DND-41 (cell line): ENCODE data around the gene SDHAF3.

Experiments
- ATAC-seq: fragments of 200-7000 bp; cut with Tn5 transposase; 3 replicates; pipeline ENCODE4 v1.9.1; 2021; ENCODE audit warnings: low read depth; ENCODE audit not compliant: insufficient read depth
- DNase-seq: peaks from one replicate; pipeline ENCODE4 v3.0.0-alpha.2; 2020
- H2AFZ ChIP-seq: 2 replicates; pipeline ENCODE4 v1.6.0; 2012; ENCODE audit warnings: low read depth, low read length
- H3K27ac ChIP-seq: 2 replicates; pipeline ENCODE4 v1.5.1; 2012; ENCODE audit warnings: low read length, inconsistent platforms
- H3K27me3 ChIP-seq: fragments of 200-600 bp; sonication (generic); 2 replicates; pipeline ENCODE4 v1.6.0; 2012; ENCODE audit warnings: low read length, mild to moderate bottlenecking, inconsistent platforms; ENCODE audit not compliant: insufficient read depth, poor library complexity
- H3K36me3 ChIP-seq: 2 replicates; pipeline ENCODE4 v1.5.1; 2012; ENCODE audit warnings: low read length, inconsistent platforms; ENCODE audit not compliant: insufficient read depth
- H3K4me1 ChIP-seq: 2 replicates; pipeline ENCODE4 v1.5.1; 2012; ENCODE audit warnings: mild to moderate bottlenecking, low read length; ENCODE audit not compliant: insufficient read depth
- H3K4me2 ChIP-seq: 2 replicates; pipeline ENCODE4 v1.6.0; 2012; ENCODE audit warnings: mild to moderate bottlenecking, moderate library complexity, low read length, inconsistent platforms; ENCODE audit not compliant: insufficient read depth
- H3K4me3 ChIP-seq, 2 experiments: fragments of 200-600 bp in 1 of 2; shearing (Covaris generic) in 1 of 2; 2 replicates each; pipeline ENCODE4 v1.5.1; 2012 to 2016; ENCODE audit warnings: inconsistent platforms in 2 of 2, low read length in 2 of 2, mild to moderate bottlenecking in 2 of 2, low read depth in 1 of 2, moderate library complexity in 1 of 2
- H3K79me2 ChIP-seq: 2 replicates; pipeline ENCODE4 v1.6.0; 2012; ENCODE audit warnings: low read length, inconsistent platforms; ENCODE audit not compliant: insufficient read depth
- H3K9ac ChIP-seq: 2 replicates; pipeline ENCODE4 v1.6.0; 2012; ENCODE audit warnings: low read depth, mild to moderate bottlenecking, inconsistent platforms, low read length, moderate library complexity
- H3K9me3 ChIP-seq: 2 replicates; pipeline ENCODE4 v1.5.1; 2012; ENCODE audit warnings: low read length, moderate library complexity, mild to moderate bottlenecking, inconsistent platforms; ENCODE audit not compliant: insufficient read depth, severe bottlenecking
- H4K20me1 ChIP-seq: 2 replicates; pipeline ENCODE4 v1.6.0; 2012; ENCODE audit warnings: low read length; ENCODE audit not compliant: insufficient read depth
- CTCF ChIP-seq: IDR thresholded peaks from 2 replicates; pipeline ENCODE4 v1.5.1; 2012; ENCODE audit warnings: borderline replicate concordance, low read length, moderate library complexity, mild to moderate bottlenecking; ENCODE audit not compliant: poor library complexity, severe bottlenecking; ENCODE audit errors: extremely low read depth
- EZH2 ChIP-seq: IDR thresholded peaks from 3 replicates; pipeline ENCODE4 v1.6.1; 2012; ENCODE audit warnings: borderline replicate concordance, low read depth, mild to moderate bottlenecking, moderate library complexity, low read length, inconsistent platforms; ENCODE audit not compliant: severe bottlenecking

The SDHAF3 gene

GRCh38 chr7:97096037-97096436 lies 21.5 kb upstream of the SDHAF3 start:
- Histone ChIP-seq H3K27me3 (no peaks in the 10 kb centered on the region), H3K36me3 (no peaks in the 10 kb centered on the region), H3K4me3 (no peak overlapping the region), H3K9ac (no peak overlapping the region), H3K27ac (no peak overlapping the region), H4K20me1 (no peaks in the 10 kb centered on the region), H3K9me3 (no peaks in the 10 kb centered on the region), H3K4me2 (no peak overlapping the region), H2AFZ (no peak overlapping the region), H3K4me1 (no peaks in the 10 kb centered on the region), H3K79me2 (no peaks in the 10 kb centered on the region)
- DNase-seq (no peak), ATAC-seq (no peak)
- TF ChIP-seq EZH2 (no peak), CTCF (no peak)

- Histone ChIP-seq H3K79me2 (no peaks in the 10 kb centered on the region), H3K4me2 (no peak overlapping the region), H4K20me1 (no peaks in the 10 kb centered on the region), H3K27me3 (no peaks in the 10 kb centered on the region), H3K36me3 (no peaks in the 10 kb centered on the region), H2AFZ (no peak overlapping the region), H3K4me1 (no peaks in the 10 kb centered on the region), H3K27ac (no peak overlapping the region), H3K9ac (no peak overlapping the region), H3K9me3 (no peaks in the 10 kb centered on the region), H3K4me3 (no peak overlapping the region)
- DNase-seq (no peak), ATAC-seq (no peak)
- TF ChIP-seq EZH2, result no peak
- no peak for TF ChIP-seq CTCF
Observed at GRCh38 chr7:97096661-97097060, 20.8 kb upstream of the SDHAF3 start.

- no peak overlapping the region for H3K9ac ChIP-seq
- H3K4me3 ChIP-seq, result no peak overlapping the region
- H4K20me1 ChIP-seq, result no peaks in the 10 kb centered on the region
- no peak for TF ChIP-seq EZH2
- peak; percentile 43 for TF ChIP-seq CTCF
- H3K9me3 ChIP-seq, result no peaks in the 10 kb centered on the region
- H3K4me2 ChIP-seq, result no peak overlapping the region
- no peak for ATAC-seq
- peak; percentile 15 for DNase-seq
- H3K27ac ChIP-seq, result no peak overlapping the region
- H3K36me3 ChIP-seq, result no peaks in the 10 kb centered on the region
- no peaks in the 10 kb centered on the region for H3K4me1 ChIP-seq
- H3K79me2 ChIP-seq, result no peaks in the 10 kb centered on the region
- H3K27me3 ChIP-seq, result no peaks in the 10 kb centered on the region
- no peak overlapping the region for H2AFZ ChIP-seq
Observed at GRCh38 chr7:97104719-97105238, 12.7 kb upstream of the SDHAF3 start.
